ENCODE results near the gene KISS1. TPM values are rescaled to one million over a fixed set of nuclear protein-coding genes. Genes with fewer than 3 reads are reported as not detected.

The KISS1 gene
- total RNA-seq, 1 donor from 2014 or later: 2.7 TPM

DNA sequence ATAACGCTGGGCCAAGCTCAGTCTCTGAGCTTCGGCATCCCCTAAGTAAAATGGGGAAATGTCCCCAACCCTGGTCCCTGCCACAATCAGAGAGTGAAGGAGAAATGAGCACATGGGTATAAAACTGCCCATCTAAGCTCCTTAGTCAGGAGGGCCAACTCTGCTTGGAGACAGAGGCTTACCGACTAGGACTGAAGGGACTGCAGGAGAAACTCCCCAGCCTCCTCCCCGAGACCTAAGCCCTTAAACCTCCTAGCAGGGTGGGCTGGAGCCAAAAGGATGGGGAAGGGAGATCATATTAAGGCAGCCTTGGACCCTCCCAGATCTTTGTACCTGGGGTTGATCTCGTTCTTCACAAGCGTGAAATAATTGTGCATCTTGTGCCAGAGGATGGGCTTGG, 50.0 kb downstream of the KISS1 start:
- H3K9me3 ChIP-seq (ENCODE audit: insufficient read depth, low read depth, low read length): no peaks in the 10 kb centered on the region
- Mint-ChIP-seq H3K4me3 (ENCODE audit: unreplicated experiment) (no peak overlapping the region), H3K9me3 (ENCODE audit: unreplicated experiment) (peaks cover 6% of the 10 kb centered on the region), H3K4me1 (ENCODE audit: low read depth, unreplicated experiment) (no peaks in the 10 kb centered on the region), H3K27me3 (ENCODE audit: low read depth, unreplicated experiment) (peaks cover 17% of the 10 kb centered on the region), H3K27ac (ENCODE audit: unreplicated experiment) (no peak overlapping the region), H3K36me3 (ENCODE audit: low read depth, unreplicated experiment) (peaks cover 9% of the 10 kb centered on the region)
- no peaks in the 10 kb centered on the region for H3K79me2 ChIP-seq (ENCODE audit: insufficient read depth, low read length)
- H4K20me1 ChIP-seq (ENCODE audit: insufficient read depth, low read length): no peaks in the 10 kb centered on the region
- H3K4me2 ChIP-seq (ENCODE audit: low read length): no peak overlapping the region
- H3K9ac ChIP-seq (ENCODE audit: low read length): no peak overlapping the region
- TF ChIP-seq EZH2 (IDR thresholded peaks at IDR 0.05; ENCODE audit: insufficient read depth, low read length): no peak
- TF ChIP-seq, protein P1, sequence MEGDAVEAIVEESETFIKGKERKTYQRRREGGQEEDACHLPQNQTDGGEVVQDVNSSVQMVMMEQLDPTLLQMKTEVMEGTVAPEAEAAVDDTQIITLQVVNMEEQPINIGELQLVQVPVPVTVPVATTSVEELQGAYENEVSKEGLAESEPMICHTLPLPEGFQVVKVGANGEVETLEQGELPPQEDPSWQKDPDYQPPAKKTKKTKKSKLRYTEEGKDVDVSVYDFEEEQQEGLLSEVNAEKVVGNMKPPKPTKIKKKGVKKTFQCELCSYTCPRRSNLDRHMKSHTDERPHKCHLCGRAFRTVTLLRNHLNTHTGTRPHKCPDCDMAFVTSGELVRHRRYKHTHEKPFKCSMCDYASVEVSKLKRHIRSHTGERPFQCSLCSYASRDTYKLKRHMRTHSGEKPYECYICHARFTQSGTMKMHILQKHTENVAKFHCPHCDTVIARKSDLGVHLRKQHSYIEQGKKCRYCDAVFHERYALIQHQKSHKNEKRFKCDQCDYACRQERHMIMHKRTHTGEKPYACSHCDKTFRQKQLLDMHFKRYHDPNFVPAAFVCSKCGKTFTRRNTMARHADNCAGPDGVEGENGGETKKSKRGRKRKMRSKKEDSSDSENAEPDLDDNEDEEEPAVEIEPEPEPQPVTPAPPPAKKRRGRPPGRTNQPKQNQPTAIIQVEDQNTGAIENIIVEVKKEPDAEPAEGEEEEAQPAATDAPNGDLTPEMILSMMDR (IDR thresholded peaks at IDR 0.05; ENCODE audit: insufficient read depth, low read depth, low read length): no peak
- no peaks in the 10 kb centered on the region for H3K36me3 ChIP-seq (ENCODE audit: insufficient read depth, low read length)
- no peak overlapping the region for H3K27ac ChIP-seq (ENCODE audit: low read depth, low read length)
- H3K4me1 ChIP-seq (ENCODE audit: insufficient read depth, low read length): peaks cover 2% of the 10 kb centered on the region
- FAIRE-seq (no peak), DNase-seq (ENCODE audit: low read depth) (no peak)
- H2AFZ ChIP-seq (ENCODE audit: low read depth, low read length): no peak overlapping the region
- no peaks in the 10 kb centered on the region for H3K27me3 ChIP-seq (ENCODE audit: insufficient read depth, low read length)
- no peak overlapping the region for H3K4me3 ChIP-seq (ENCODE audit: insufficient read depth, low read depth, low read length)

DNA sequence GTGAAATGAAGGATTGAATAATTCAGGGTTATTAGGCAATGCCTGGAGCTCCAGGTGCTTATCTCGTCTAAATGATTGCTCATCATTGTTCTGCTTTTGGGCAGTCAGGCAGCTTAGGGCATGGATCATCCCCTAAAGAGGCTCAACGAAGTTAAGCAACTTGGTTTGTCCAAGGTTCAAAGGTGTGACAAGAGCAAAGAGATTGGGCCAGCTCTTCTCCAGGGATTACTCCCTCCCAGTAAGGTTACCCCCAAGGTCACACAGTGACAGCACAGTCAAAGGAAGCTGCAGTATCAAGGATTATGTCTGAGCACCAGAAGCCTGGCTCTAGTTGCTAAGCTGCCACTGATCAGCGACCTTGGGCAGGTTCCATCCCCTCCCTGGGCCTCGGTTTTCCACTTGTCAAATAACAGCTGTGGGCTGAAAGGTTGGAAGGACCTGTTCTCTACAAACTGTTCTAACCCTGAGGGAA, 51.2 kb downstream of the KISS1 start:
- DNase-seq (ENCODE audit: low read depth) (no peak), FAIRE-seq (no peak)
- Mint-ChIP-seq H3K9me3 (ENCODE audit: unreplicated experiment) (peaks cover 8% of the 10 kb centered on the region), H3K4me3 (ENCODE audit: unreplicated experiment) (no peak overlapping the region), H3K36me3 (ENCODE audit: low read depth, unreplicated experiment) (peaks cover 12% of the 10 kb centered on the region), H3K27me3 (ENCODE audit: low read depth, unreplicated experiment) (peaks cover 21% of the 10 kb centered on the region), H3K27ac (ENCODE audit: unreplicated experiment) (no peak overlapping the region), H3K4me1 (ENCODE audit: low read depth, unreplicated experiment) (no peaks in the 10 kb centered on the region)
- H3K4me3 ChIP-seq (ENCODE audit: insufficient read depth, low read depth, low read length): no peak overlapping the region
- H3K9me3 ChIP-seq (ENCODE audit: insufficient read depth, low read depth, low read length): no peaks in the 10 kb centered on the region
- no peaks in the 10 kb centered on the region for H3K27me3 ChIP-seq (ENCODE audit: insufficient read depth, low read length)
- H2AFZ ChIP-seq (ENCODE audit: low read depth, low read length): no peak overlapping the region
- no peak overlapping the region for H3K27ac ChIP-seq (ENCODE audit: low read depth, low read length)
- TF ChIP-seq, protein P1 (IDR thresholded peaks at IDR 0.05; ENCODE audit: insufficient read depth, low read depth, low read length): no peak
- TF ChIP-seq EZH2 (IDR thresholded peaks at IDR 0.05; ENCODE audit: insufficient read depth, low read length): no peak
- no peak overlapping the region for H3K4me2 ChIP-seq (ENCODE audit: low read length)
- no peaks in the 10 kb centered on the region for H4K20me1 ChIP-seq (ENCODE audit: insufficient read depth, low read length)
- no peaks in the 10 kb centered on the region for H3K4me1 ChIP-seq (ENCODE audit: insufficient read depth, low read length)
- no peaks in the 10 kb centered on the region for H3K36me3 ChIP-seq (ENCODE audit: insufficient read depth, low read length)
- no peaks in the 10 kb centered on the region for H3K79me2 ChIP-seq (ENCODE audit: insufficient read depth, low read length)
- no peak overlapping the region for H3K9ac ChIP-seq (ENCODE audit: low read length)

DNA sequence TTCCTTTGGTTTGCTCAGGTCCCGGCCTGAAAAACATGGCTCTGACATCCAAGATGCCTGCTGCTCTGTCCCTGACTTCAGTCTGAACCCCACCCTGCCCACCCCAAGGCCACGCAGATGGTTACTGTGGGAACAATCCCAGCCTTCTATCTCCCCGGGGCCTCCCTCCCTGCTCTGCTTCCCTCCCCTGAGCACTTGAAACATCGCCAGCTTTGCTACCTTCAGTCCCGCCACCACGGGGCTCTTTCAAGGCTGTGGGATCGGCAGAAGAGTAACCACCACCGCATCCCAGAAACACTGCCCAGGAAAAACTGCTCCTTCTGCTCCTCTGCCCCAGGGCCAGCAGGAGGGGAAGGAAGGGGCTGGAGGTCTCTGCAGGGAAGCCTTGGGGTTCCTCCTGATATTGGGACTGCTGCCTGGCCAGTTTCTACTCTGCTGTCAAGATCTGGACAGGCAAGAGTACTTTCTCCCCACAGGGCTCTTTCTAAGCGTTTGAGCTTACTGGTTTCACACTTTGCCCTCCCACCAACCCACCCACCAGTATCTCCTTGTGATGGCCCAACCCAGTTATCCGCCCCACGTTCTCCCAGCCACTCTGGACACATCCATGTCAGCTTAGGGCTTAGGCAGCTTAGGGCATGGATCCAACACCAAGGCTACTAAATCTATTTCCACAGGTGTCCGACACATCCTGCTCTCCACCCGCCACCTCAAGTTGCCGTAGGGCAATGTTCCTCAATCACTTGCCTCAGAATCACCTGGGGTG, 52.8 kb downstream of the KISS1 start:
- Histone ChIP-seq H3K79me2 (ENCODE audit: insufficient read depth, low read length) (no peaks in the 10 kb centered on the region), H3K36me3 (ENCODE audit: insufficient read depth, low read length) (no peaks in the 10 kb centered on the region), H3K9ac (ENCODE audit: low read length) (no peak overlapping the region), H2AFZ (ENCODE audit: low read depth, low read length) (no peak overlapping the region), H3K27me3 (ENCODE audit: insufficient read depth, low read length) (no peaks in the 10 kb centered on the region), H3K9me3 (ENCODE audit: insufficient read depth, low read depth, low read length) (no peaks in the 10 kb centered on the region), H3K4me1 (ENCODE audit: insufficient read depth, low read length) (no peaks in the 10 kb centered on the region), H3K4me3 (ENCODE audit: insufficient read depth, low read depth, low read length) (no peak overlapping the region), H3K4me2 (ENCODE audit: low read length) (no peak overlapping the region), H3K27ac (ENCODE audit: low read depth, low read length) (no peak overlapping the region), H4K20me1 (ENCODE audit: insufficient read depth, low read length) (no peaks in the 10 kb centered on the region)
- Mint-ChIP-seq H3K36me3 (ENCODE audit: low read depth, unreplicated experiment) (peaks cover 18% of the 10 kb centered on the region), H3K4me3 (ENCODE audit: unreplicated experiment) (no peak overlapping the region), H3K4me1 (ENCODE audit: low read depth, unreplicated experiment) (no peaks in the 10 kb centered on the region), H3K27me3 (ENCODE audit: low read depth, unreplicated experiment) (peaks cover 23% of the 10 kb centered on the region), H3K9me3 (ENCODE audit: unreplicated experiment) (peaks cover 10% of the 10 kb centered on the region), H3K27ac (ENCODE audit: unreplicated experiment) (no peak overlapping the region)
- DNase-seq (ENCODE audit: low read depth) (no peak), FAIRE-seq (no peak)
- no peak for TF ChIP-seq EZH2 (IDR thresholded peaks at IDR 0.05; ENCODE audit: insufficient read depth, low read length)

All from astrocyte (in vitro differentiated cells and primary cell).